Liver (tissue), 9 donors: Measurements from ENCODE around the gene MEOX1. TPM values are rescaled to one million over a fixed set of nuclear protein-coding genes. Genes with fewer than 3 reads are reported as not detected.

Source experiments
- DNase-seq: peaks from one replicate; pipeline ENCODE4 v3.0.0-alpha.2; 2017; ENCODE audit warnings: low spot score
- H3K27ac ChIP-seq, 2 donors: one replicate each; pipeline ENCODE4 v1.7.0; 2013; ENCODE audit warnings: inconsistent platforms in 2 of 2, low read length in 2 of 2, control low read depth in 1 of 2, low read depth in 1 of 2, mild to moderate bottlenecking in 1 of 2
- H3K27me3 ChIP-seq, 4 donors: one replicate each; pipeline versions ENCODE4 v1.6.1 to v1.7.0; 2013; ENCODE audit warnings: low read length in 3 of 4, inconsistent platforms in 1 of 4, mild to moderate bottlenecking in 1 of 4, moderate library complexity in 1 of 4; ENCODE audit not compliant: control insufficient read depth in 4 of 4, insufficient read depth in 4 of 4
- H3K36me3 ChIP-seq, 4 donors: one replicate each; pipeline versions ENCODE4 v1.6.1 to v1.7.0; 2013; ENCODE audit warnings: low read length in 3 of 4, mild to moderate bottlenecking in 3 of 4, low read depth in 1 of 4, moderate library complexity in 1 of 4; ENCODE audit not compliant: control insufficient read depth in 4 of 4, insufficient read depth in 3 of 4
- H3K4me1 ChIP-seq, 4 donors: one replicate each; pipeline versions ENCODE4 v1.6.1 to v1.7.0; 2013; ENCODE audit warnings: low read length in 3 of 4, mild to moderate bottlenecking in 3 of 4, moderate library complexity in 1 of 4; ENCODE audit not compliant: control insufficient read depth in 4 of 4, insufficient read depth in 4 of 4
- H3K4me3 ChIP-seq, 3 donors: one replicate each; pipeline versions ENCODE4 v1.6.1 to v1.7.0; 2013; ENCODE audit warnings: low read length in 3 of 3, control low read depth in 1 of 3, low read depth in 1 of 3, mild to moderate bottlenecking in 1 of 3
- H3K9ac ChIP-seq, 2 donors: one replicate each; pipeline ENCODE4 v1.7.0; 2013; ENCODE audit warnings: low read length in 2 of 2, mild to moderate bottlenecking in 2 of 2, moderate library complexity in 2 of 2, control low read depth in 1 of 2, low read depth in 1 of 2
- H3K9me3 ChIP-seq, 4 donors: one replicate each; pipeline versions ENCODE4 v1.6.1 to v1.7.0; 2013; ENCODE audit warnings: low read length in 3 of 4; ENCODE audit not compliant: control insufficient read depth in 4 of 4
- ATF3 ChIP-seq: IDR thresholded peaks from 2 replicates; pipeline ENCODE4 v1.6.1; 2016; ENCODE audit warnings: antibody characterized with exemption
- CTCF ChIP-seq: fragments of 150-350 bp; IDR thresholded peaks from 2 replicates; pipeline ENCODE4 v1.5.1; 2017; ENCODE audit warnings: improper control_type of control experiment, low read depth, low read length; ENCODE audit not compliant: missing input control
- FOXA1 ChIP-seq: IDR thresholded peaks from 2 replicates; pipeline ENCODE4 v1.6.1; 2016; ENCODE audit warnings: antibody characterized with exemption
- FOXA2 ChIP-seq: IDR thresholded peaks from 2 replicates; pipeline ENCODE4 v1.6.1; 2016; ENCODE audit warnings: antibody characterized with exemption
- GABPA ChIP-seq, 2 donors: IDR thresholded peaks in 1 of 2; conservative IDR thresholded peaks in 1 of 2; 2 replicates each; pipeline ENCODE4 v1.6.1; 2016; ENCODE audit warnings: antibody characterized with exemption in 2 of 2, mild to moderate bottlenecking in 1 of 2, moderate library complexity in 1 of 2
- HNF4A ChIP-seq, 2 donors: conservative IDR thresholded peaks; 2 replicates each; pipeline ENCODE4 v1.6.1; 2016; ENCODE audit warnings: antibody characterized with exemption in 2 of 2, mild to moderate bottlenecking in 2 of 2
- HNF4G ChIP-seq: IDR thresholded peaks from 2 replicates; pipeline ENCODE4 v1.6.1; 2016; ENCODE audit warnings: antibody characterized with exemption
- RAD21 ChIP-seq, 2 donors: IDR thresholded peaks; 2 replicates each; pipeline ENCODE4 v1.6.1; 2016; ENCODE audit warnings: antibody characterized with exemption in 2 of 2, mild to moderate bottlenecking in 2 of 2
- RXRA ChIP-seq, 2 donors: IDR thresholded peaks; 2 replicates each; pipeline ENCODE4 v1.6.1; 2017 to 2018; ENCODE audit warnings: antibody characterized with exemption in 2 of 2, mild to moderate bottlenecking in 1 of 2
- TAF1 ChIP-seq: conservative IDR thresholded peaks from 2 replicates; pipeline ENCODE4 v1.6.1; 2016; ENCODE audit warnings: antibody characterized with exemption, mild to moderate bottlenecking
- YY1 ChIP-seq: IDR thresholded peaks from 2 replicates; pipeline ENCODE4 v1.6.1; 2016; ENCODE audit warnings: antibody characterized with exemption, mild to moderate bottlenecking
- ZBTB33 ChIP-seq: IDR thresholded peaks from 2 replicates; pipeline ENCODE4 v1.6.1; 2016; ENCODE audit warnings: antibody characterized with exemption
- WGBS: extraction: QIAGEN DNeasy Blood & Tissue Kit; methylation state at CpG from one replicate; pipeline ENCODE4 v1.1.7; 2013; 5-methylcytosine and 5-hydroxymethylcytosine counted together
- polyA plus RNA-seq, 2 donors: library from polyadenylated mRNA; stranded (reverse) in 1 of 2; unstranded in 1 of 2; fragments of 200-250 nt in 1 of 2; fragments of >200 nt in 1 of 2; fragmentation: Nextera tagmentation in 1 of 2; extraction: Ambion mirVana in 1 of 2; gene quantifications; one replicate each; pipeline versions ENCODE4 v1.2.1 to v1.2.3, GENCODE V29; 2013 to 2015
- total RNA-seq, 2 donors: library from RNA; depleted of rRNA; stranded (reverse); fragments of >200 nt; gene quantifications; one replicate each; pipeline ENCODE4 v1.2.3, GENCODE V29; 2014
- TF ChIP-seq, protein P1 (sequence below): IDR thresholded peaks from 2 replicates; pipeline ENCODE4 v1.6.1; 2016; ENCODE audit warnings: antibody characterized with exemption, mild to moderate bottlenecking
- donor health status: healthy.
- donor health status: healthy.
- donor health status: healthy.
- donor health status: healthy.
- donor health status: healthy.

The MEOX1 gene
- total and polyA plus RNA-seq, 4 donors = 0.05 to 0.33 TPM; not detected in 2

DNA sequence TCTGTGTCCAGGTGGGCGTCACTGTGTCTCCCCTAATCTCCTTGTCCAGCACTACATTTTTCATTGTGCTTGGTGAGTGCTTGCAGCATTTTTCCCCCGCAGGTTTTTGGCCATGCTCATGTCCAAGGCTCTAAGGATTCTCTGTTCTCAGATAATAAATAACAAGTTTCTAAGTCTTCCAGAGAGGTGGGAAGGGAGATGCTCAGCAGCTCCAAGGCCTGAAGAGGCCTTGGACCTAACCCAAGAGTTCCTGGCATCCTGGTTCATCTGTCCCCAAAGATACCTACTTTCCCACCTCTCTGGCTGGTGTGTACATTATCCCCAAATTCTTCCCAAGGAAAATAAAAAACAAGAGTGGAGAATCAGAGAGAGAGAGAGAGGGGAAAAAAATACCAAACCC lies 45.3 kb downstream of the MEOX1 start:
- no peak for DNase-seq
- 84% methylated on average over 2 of the region's 2 CpGs for WGBS
- Histone ChIP-seq H3K9ac (no peak overlapping the region), H3K9me3 (no peaks in the 10 kb centered on the region), H3K27ac (no peak overlapping the region), H3K4me3 (no peak overlapping the region), H3K27me3 (no peaks in the 10 kb centered on the region), H3K4me1 (no peaks in the 10 kb centered on the region), H3K36me3 (no peaks in the 10 kb centered on the region)
- no peak for TF ChIP-seq ATF3
- TF ChIP-seq HNF4A (conservative IDR thresholded peaks at IDR 0.05) = no peak
- TF ChIP-seq FOXA2 = no peak
- TF ChIP-seq RXRA (IDR thresholded peaks at IDR 0.05) = no peak
- no peak for TF ChIP-seq HNF4G
- TF ChIP-seq YY1 = no peak
- no peak for TF ChIP-seq GABPA (IDR thresholded peaks at IDR 0.05 in 1 of 2, conservative IDR thresholded peaks at IDR 0.05 in 1 of 2)
- TF ChIP-seq CTCF = no peak
- no peak for TF ChIP-seq ZBTB33
- TF ChIP-seq FOXA1 = no peak

- Histone ChIP-seq H3K27me3 (no peaks in the 10 kb centered on the region), H3K9me3 (no peaks in the 10 kb centered on the region), H3K27ac (no peak overlapping the region), H3K4me3 (no peak overlapping the region), H3K36me3 (no peaks in the 10 kb centered on the region), H3K9ac (no peak overlapping the region), H3K4me1 (no peaks in the 10 kb centered on the region)
- TF ChIP-seq ZBTB33 (no peak), ATF3 (no peak), CTCF (no peak), TAF1 (no peak), FOXA1 (no peak), RAD21 (IDR thresholded peaks at IDR 0.05) (no peak)
- TF ChIP-seq, protein P1, sequence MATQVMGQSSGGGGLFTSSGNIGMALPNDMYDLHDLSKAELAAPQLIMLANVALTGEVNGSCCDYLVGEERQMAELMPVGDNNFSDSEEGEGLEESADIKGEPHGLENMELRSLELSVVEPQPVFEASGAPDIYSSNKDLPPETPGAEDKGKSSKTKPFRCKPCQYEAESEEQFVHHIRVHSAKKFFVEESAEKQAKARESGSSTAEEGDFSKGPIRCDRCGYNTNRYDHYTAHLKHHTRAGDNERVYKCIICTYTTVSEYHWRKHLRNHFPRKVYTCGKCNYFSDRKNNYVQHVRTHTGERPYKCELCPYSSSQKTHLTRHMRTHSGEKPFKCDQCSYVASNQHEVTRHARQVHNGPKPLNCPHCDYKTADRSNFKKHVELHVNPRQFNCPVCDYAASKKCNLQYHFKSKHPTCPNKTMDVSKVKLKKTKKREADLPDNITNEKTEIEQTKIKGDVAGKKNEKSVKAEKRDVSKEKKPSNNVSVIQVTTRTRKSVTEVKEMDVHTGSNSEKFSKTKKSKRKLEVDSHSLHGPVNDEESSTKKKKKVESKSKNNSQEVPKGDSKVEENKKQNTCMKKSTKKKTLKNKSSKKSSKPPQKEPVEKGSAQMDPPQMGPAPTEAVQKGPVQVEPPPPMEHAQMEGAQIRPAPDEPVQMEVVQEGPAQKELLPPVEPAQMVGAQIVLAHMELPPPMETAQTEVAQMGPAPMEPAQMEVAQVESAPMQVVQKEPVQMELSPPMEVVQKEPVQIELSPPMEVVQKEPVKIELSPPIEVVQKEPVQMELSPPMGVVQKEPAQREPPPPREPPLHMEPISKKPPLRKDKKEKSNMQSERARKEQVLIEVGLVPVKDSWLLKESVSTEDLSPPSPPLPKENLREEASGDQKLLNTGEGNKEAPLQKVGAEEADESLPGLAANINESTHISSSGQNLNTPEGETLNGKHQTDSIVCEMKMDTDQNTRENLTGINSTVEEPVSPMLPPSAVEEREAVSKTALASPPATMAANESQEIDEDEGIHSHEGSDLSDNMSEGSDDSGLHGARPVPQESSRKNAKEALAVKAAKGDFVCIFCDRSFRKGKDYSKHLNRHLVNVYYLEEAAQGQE = no peak
- 95% methylated on average over 1 of the region's 1 CpG for WGBS
- no peak for DNase-seq
Observed at GRCh38 chr17:43616029-43616351, 45.7 kb downstream of the MEOX1 start.
